Measurements from ENCODE around the gene GMPR2. TPM values are rescaled to one million over a fixed set of nuclear protein-coding genes. Genes with fewer than 3 reads are reported as not detected.

Gene GMPR2
- 53.1 and 54.3 TPM in 2 replicates for total RNA-seq

GRCh38 chr14:24232645-24233537 lies at the start of gene GMPR2:
GMPR2 (plus strand) TSS chr14:24232929; CDS start chr14:24233254, 325 bp downstream.

GRCh38 chr14:24188251-24189058 lies 44.3 kb upstream of the GMPR2 start, which contains the start of gene IPO4:
IPO4 (minus strand) TSS chr14:24188816; CDS start chr14:24188787, 29 bp downstream.

GRCh38 chr14:24195186-24196070 lies 37.3 kb upstream of the GMPR2 start, which contains the start of gene TM9SF1:
TM9SF1 (minus strand) TSS chr14:24195441; CDS start chr14:24195019, 422 bp downstream.

GRCh38 chr14:24212924-24213865 lies 19.5 kb upstream of the GMPR2 start, which contains the start of gene CHMP4A:
CHMP4A (minus strand) TSS chr14:24213488; CDS start chr14:24213439, 49 bp downstream.

GRCh38 chr14:24215495-24216344 lies 17.0 kb upstream of the GMPR2 start, which contains the start of gene MDP1:
MDP1 (minus strand) TSS chr14:24216066; CDS start chr14:24215955, 111 bp downstream.

GRCh38 chr14:24232121-24232644 lies 546 bp upstream of the GMPR2 start, which contains the start of gene NEDD8:
NEDD8 (minus strand) TSS chr14:24232367; CDS start chr14:24232267, 100 bp downstream.

GRCh38 chr14:24262821-24263733 lies 30.3 kb downstream of the GMPR2 start, which contains the start of gene TGM1:
TGM1 (minus strand) TSS chr14:24263177; CDS start chr14:24262352, 825 bp downstream.

GRCh38 chr14:24271134-24271833 lies 38.6 kb downstream of the GMPR2 start, which contains the start of gene RABGGTA:
RABGGTA (minus strand) TSS chr14:24271597; CDS start chr14:24271115, 482 bp downstream.

Other genes with a start within 250 kb of the GMPR2 start
- 14.3 and 17.1 TPM in 2 replicates for gene DHRS4L2, start 244.0 kb upstream of the GMPR2 start, total RNA-seq
- under 0.01 TPM in 2 replicates for gene CARMIL3, start 180.9 kb upstream of the GMPR2 start, total RNA-seq
- gene CPNE6, start 161.4 kb upstream of the GMPR2 start, total RNA-seq, result not detected in 2 replicates
- gene PCK2, start 138.6 kb upstream of the GMPR2 start, total RNA-seq, result 63.3 and 65.6 TPM in 2 replicates
- gene DCAF11, start 118.2 kb upstream of the GMPR2 start, total RNA-seq, result 42.2 and 43.7 TPM in 2 replicates
- gene NRL, start 118.0 kb upstream of the GMPR2 start, total RNA-seq, result 0.59 and 2.9 TPM in 2 replicates
- not detected in 2 replicates for gene FITM1, start 102.3 kb upstream of the GMPR2 start, total RNA-seq
- 128 and 137 TPM in 2 replicates for gene PSME1, start 96.7 kb upstream of the GMPR2 start, total RNA-seq
- gene EMC9, start 91.3 kb upstream of the GMPR2 start, total RNA-seq, result 31.4 and 38.4 TPM in 2 replicates
- gene PSME2, start 86.3 kb upstream of the GMPR2 start, total RNA-seq, result 70.1 and 79.7 TPM in 2 replicates
- gene RNF31, start 85.4 kb upstream of the GMPR2 start, total RNA-seq, result 49.9 and 53.7 TPM in 2 replicates
- 36.3 and 39.8 TPM in 2 replicates for gene IRF9, start 71.7 kb upstream of the GMPR2 start, total RNA-seq
- gene REC8, start 60.8 kb upstream of the GMPR2 start, total RNA-seq, result 54.3 and 64.6 TPM in 2 replicates
- gene IPO4, start 44.1 kb upstream of the GMPR2 start, total RNA-seq, result 56.5 and 58.6 TPM in 2 replicates
- 58.4 and 59.5 TPM in 2 replicates for gene TM9SF1, start 37.5 kb upstream of the GMPR2 start, total RNA-seq
- gene TSSK4, start 27.2 kb upstream of the GMPR2 start, total RNA-seq, result 0.17 TPM in 1 of 2 replicates, not detected in the other
- gene CHMP4A, start 19.4 kb upstream of the GMPR2 start, total RNA-seq, result 32.4 and 48.6 TPM in 2 replicates
- 18.2 and 19.6 TPM in 2 replicates for gene MDP1, start 16.9 kb upstream of the GMPR2 start, total RNA-seq
- gene NEDD8, start 562 bp upstream of the GMPR2 start, total RNA-seq, result 234 and 246 TPM in 2 replicates
- 52.6 and 56.7 TPM in 2 replicates for gene TINF2, start 9.7 kb downstream of the GMPR2 start, total RNA-seq
- gene TGM1, start 30.2 kb downstream of the GMPR2 start, total RNA-seq, result 0.45 and 1.2 TPM in 2 replicates
- 32.1 and 33.9 TPM in 2 replicates for gene RABGGTA, start 38.7 kb downstream of the GMPR2 start, total RNA-seq
- gene DHRS1, start 66.9 kb downstream of the GMPR2 start, total RNA-seq, result 27.4 and 28.2 TPM in 2 replicates
- gene NOP9, start 66.9 kb downstream of the GMPR2 start, total RNA-seq, result 17.2 and 18.5 TPM in 2 replicates
- 1.3 and 1.8 TPM in 2 replicates for gene CIDEB, start 75.0 kb downstream of the GMPR2 start, total RNA-seq
- gene LTB4R2, start 77.2 kb downstream of the GMPR2 start, total RNA-seq, result 1.0 and 3.0 TPM in 2 replicates
- gene LTB4R, start 78.6 kb downstream of the GMPR2 start, total RNA-seq, result 0.84 and 1.0 TPM in 2 replicates
- 0.15 and 0.17 TPM in 2 replicates for gene ADCY4, start 102.1 kb downstream of the GMPR2 start, total RNA-seq
- gene RIPK3, start 107.1 kb downstream of the GMPR2 start, total RNA-seq, result 0.45 and 0.84 TPM in 2 replicates
- 25.4 and 28.4 TPM in 2 replicates for gene NFATC4, start 135.3 kb downstream of the GMPR2 start, total RNA-seq
- gene NYNRIN, start 166.1 kb downstream of the GMPR2 start, total RNA-seq, result 7.9 and 9.6 TPM in 2 replicates
- gene CBLN3, start 196.7 kb downstream of the GMPR2 start, total RNA-seq, result 0.34 and 0.74 TPM in 2 replicates
- gene KHNYN, start 197.0 kb downstream of the GMPR2 start, total RNA-seq, result 23.9 and 27.1 TPM in 2 replicates
- gene SDR39U1, start 209.8 kb downstream of the GMPR2 start, total RNA-seq, result 18.8 and 24.2 TPM in 2 replicates